ENCODE data around the gene KCMF1.

KCMF1 gene

GRCh38 chr2:85032621-85033020, 61.7 kb downstream of the KCMF1 start:
- DNase-seq, result no peak

GRCh38 chr2:85033388-85033787, 62.4 kb downstream of the KCMF1 start:
- DNase-seq, result no peak

- no peak for DNase-seq
Measured at GRCh38 chr2:85034158-85034557, 63.2 kb downstream of the KCMF1 start.

- no peak for DNase-seq
Measured at GRCh38 chr2:85037622-85038021, 66.7 kb downstream of the KCMF1 start.

GRCh38 chr2:85042330-85042729, 71.4 kb downstream of the KCMF1 start:
- no peak for DNase-seq

GRCh38 chr2:85048534-85048933, 77.6 kb downstream of the KCMF1 start:
- no peak for DNase-seq

- no peak for DNase-seq
Measured at GRCh38 chr2:85049236-85049635, 78.3 kb downstream of the KCMF1 start.

GRCh38 chr2:85053802-85054201, 82.8 kb downstream of the KCMF1 start:
- no peak for DNase-seq

- no peak for DNase-seq
Measured at GRCh38 chr2:85057226-85057962, 86.4 kb downstream of the KCMF1 start.

- DNase-seq, result no peak
Measured at GRCh38 chr2:85061896-85062295, 90.9 kb downstream of the KCMF1 start.

- no peak for DNase-seq
Measured at GRCh38 chr2:85062565-85062964, 91.6 kb downstream of the KCMF1 start.

- no peak for DNase-seq
Measured at GRCh38 chr2:85063981-85064599, 93.1 kb downstream of the KCMF1 start.

- no peak for DNase-seq
Measured at GRCh38 chr2:85064927-85065577, 94.1 kb downstream of the KCMF1 start.

GRCh38 chr2:85066006-85066740, 95.2 kb downstream of the KCMF1 start:
- no peak for DNase-seq

- DNase-seq, result no peak
Measured at GRCh38 chr2:85066874-85067351, 96.0 kb downstream of the KCMF1 start.

- no peak for DNase-seq
Measured at GRCh38 chr2:85071096-85071495, 100.1 kb downstream of the KCMF1 start.

GRCh38 chr2:85073033-85073432, 102.1 kb downstream of the KCMF1 start:
- no peak for DNase-seq

GRCh38 chr2:85076618-85077274, 105.8 kb downstream of the KCMF1 start:
- no peak for DNase-seq

GRCh38 chr2:85077859-85078419, 107.0 kb downstream of the KCMF1 start:
- no peak for DNase-seq

GRCh38 chr2:85078536-85078935, 107.6 kb downstream of the KCMF1 start:
- DNase-seq, result no peak

- no peak for DNase-seq
Measured at GRCh38 chr2:85083092-85083491, 112.1 kb downstream of the KCMF1 start.

GRCh38 chr2:85085563-85085962, 114.6 kb downstream of the KCMF1 start:
- no peak for DNase-seq
